ENCODE measurements around the gene MYL1.

MYL1 gene

DNA sequence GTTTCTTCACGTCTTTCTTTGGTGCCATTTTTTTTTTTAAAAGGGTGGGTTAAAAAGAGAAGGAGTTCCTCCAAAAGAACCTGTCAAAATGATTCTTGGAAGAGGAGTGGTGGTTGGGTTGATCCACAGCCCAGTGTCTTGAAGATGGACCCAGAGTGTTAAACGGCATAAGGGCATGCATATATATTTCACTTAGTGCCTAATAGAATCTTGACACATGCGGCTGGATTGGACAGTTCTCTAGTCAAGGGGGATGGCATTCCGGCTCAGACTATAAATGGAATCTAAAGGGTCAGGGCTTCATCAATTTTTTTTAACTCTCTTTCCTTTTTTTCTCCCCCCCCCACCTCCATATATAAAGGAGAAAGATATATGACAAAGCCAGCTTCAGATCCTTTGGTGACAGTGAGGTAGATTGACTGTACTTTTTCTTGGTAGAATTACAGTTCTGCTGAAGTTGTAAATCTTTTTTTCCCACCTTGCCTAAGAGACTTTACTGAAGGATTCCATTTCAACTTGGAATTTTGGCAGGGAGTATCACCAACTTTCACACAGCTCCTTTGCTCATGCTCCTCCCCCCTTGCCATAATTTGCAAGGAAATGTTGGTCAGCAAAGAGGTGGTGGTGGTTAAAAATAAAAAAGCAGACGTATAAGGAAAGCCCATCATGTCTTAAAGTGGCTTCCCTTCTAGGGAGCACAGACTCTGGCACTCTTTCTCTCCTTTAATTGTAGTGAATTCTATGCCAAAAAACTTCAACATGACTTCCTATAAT, at the start of gene MYL1:
MYL1 (minus strand) TSS at position 160 of the 774 bp plus-strand sequence; CDS start at position 28, 132 bp downstream.
- DNase-seq = no peak

GRCh38 chr2:210363876-210364275, 48.9 kb upstream of the MYL1 start:
- no peak for DNase-seq

- no peak for DNase-seq
Measured at GRCh38 chr2:210363261-210363660, 48.3 kb upstream of the MYL1 start.

DNA sequence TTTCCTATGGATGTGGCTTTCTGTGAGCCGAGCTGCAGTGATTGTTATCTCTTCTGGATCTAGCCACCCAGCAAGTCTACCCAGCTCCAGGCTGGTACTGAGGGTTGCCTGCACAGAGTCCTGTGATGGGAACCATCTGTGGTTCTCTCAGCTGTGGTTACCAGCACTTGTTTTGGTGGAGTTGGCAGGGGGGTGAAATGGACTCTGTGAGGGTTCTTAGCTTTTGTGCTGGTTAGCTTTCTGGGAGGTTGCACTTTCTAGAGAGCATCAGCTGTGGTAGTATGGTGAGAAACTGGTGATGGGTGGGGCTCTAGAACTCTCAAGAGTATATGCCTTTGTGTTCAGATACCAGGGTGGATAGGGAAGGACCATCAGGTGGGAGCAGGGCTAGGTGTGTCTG, 45.4 kb upstream of the MYL1 start:
- no peak for DNase-seq

GRCh38 chr2:210356944-210357343, 42.0 kb upstream of the MYL1 start:
- no peak for DNase-seq

DNA sequence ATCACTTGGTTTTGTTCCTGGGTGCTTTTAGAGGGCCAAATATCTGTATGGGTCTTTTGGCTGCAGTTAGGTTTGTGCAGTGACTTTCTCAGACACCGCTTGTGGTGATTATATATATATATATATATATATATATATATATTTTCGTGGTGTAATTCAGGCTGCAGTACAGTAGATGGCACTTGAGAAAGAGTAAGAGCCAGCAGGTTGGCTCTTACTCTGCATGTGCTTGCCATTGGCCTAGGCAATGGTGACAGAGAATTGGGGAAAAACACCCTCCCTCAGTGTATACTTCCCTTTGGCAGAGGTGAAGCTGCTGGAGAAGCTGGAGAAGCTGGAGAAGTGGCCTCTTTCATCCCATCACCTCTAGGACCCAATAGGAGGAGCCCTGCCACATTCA, 22.2 kb upstream of the MYL1 start:
- no peak for DNase-seq

DNA sequence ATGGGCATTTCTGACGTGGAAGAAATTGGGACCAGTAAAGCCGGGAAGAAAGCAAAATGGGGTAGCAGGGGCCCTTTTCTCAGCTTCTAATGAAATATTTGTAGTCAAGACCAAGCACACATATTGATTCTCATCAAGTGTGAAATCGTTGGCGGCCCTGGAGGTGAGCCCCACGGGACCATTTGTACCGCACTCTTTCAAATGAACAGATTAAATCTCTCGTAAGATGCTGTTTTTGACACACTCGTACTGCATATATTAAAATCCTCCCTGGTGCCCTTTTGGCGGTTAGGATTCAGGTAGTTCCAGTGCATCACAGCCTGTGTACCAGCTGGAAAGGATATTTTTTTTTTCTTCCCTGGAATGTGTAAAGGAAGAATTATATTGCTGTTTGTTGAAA, 9.9 kb upstream of the MYL1 start:
- DNase-seq = no peak

DNA sequence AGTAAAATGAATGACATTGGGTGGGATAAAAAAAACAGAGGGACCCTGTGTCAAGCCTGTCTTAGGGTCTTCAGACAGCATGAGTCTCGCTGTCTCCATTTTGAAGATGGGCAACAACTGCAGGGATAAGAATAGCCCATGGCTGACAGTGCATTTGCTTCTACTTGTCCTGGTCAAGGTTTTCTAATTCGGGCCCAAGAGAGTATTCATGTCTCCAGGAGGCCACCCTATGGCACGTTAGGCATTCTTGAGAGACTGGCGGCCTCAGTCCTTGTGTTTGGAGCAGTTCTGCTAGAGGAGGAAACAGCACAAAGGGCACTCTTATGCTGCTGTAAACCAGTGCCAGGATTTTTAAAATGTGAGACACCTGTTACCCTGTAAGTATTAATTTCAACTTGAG, 9.5 kb upstream of the MYL1 start:
- no peak for DNase-seq

DNA sequence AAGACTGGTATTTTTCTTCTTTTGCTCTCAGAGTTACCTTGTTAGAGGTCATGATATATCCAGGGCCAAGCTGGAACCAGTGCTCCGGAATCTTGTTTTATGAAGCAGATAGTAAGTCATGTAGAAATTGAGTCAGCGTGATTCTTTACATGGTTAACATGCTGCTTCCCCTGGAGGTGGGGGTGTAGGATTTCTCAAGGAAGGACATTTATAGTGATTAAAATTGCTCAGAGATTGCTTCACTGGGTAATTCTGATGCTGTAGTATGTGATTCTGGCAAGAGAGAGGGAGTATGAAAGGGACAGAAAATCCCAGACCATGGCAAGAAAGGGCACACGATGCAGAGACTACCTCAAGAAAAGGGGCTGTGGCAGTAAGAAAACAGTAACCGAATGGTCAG, 8.0 kb upstream of the MYL1 start:
- DNase-seq = no peak

- no peak for DNase-seq
Measured at GRCh38 chr2:210318891-210319290, 3.9 kb upstream of the MYL1 start.

- DNase-seq = no peak
Measured at GRCh38 chr2:210318486-210318885, 3.5 kb upstream of the MYL1 start.

DNA sequence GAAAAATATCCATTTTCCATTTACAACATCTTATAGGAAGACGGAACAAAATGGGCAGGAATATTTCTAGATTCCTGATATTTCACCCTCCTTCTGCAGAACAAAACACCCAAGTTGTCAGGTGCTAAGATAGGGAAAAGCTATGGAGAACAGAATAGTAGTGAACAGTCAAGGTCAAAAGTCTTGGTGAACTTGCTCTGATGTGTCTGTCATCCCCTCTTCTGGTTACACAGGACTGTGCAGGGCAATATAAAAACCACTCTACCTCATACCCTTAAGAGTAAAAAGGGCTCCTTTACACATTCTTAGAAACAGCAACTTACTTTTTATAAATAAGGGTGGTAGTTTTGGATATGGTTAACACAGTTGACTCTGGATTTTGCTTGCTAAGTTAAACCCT, 4.4 kb downstream of the MYL1 start:
- DNase-seq = no peak

- DNase-seq = no peak
Measured at GRCh38 chr2:210309548-210310233, 5.3 kb downstream of the MYL1 start.

- DNase-seq = no peak
Measured at GRCh38 chr2:210303498-210303897, 11.5 kb downstream of the MYL1 start.

DNA sequence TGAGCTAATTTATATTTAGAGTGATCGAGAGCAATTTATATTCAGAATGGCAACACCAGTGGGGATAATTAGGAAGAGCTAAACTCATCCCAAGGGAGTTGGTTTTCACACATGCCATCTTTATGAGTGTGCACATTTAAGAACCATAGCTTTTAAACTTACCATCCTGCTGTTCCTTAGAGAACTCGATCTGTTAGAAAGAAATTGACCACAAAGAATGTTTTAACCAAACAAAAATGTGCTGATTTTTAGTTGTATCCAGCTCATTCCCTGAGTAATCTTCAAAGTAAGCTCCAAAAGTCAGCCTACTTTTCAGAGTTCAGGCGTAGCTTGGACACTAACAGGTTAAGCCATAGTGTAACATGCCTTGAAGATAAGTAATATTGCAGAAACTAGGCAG, 12.6 kb downstream of the MYL1 start:
- no peak for DNase-seq

GRCh38 chr2:210299866-210300373, 15.1 kb downstream of the MYL1 start:
- no peak for DNase-seq

- DNase-seq = no peak
Measured at GRCh38 chr2:210288408-210288807, 26.6 kb downstream of the MYL1 start.

- DNase-seq = no peak
Measured at GRCh38 chr2:210287301-210287700, 27.7 kb downstream of the MYL1 start.

- DNase-seq = no peak
Measured at GRCh38 chr2:210286123-210286680, 28.8 kb downstream of the MYL1 start.

DNA sequence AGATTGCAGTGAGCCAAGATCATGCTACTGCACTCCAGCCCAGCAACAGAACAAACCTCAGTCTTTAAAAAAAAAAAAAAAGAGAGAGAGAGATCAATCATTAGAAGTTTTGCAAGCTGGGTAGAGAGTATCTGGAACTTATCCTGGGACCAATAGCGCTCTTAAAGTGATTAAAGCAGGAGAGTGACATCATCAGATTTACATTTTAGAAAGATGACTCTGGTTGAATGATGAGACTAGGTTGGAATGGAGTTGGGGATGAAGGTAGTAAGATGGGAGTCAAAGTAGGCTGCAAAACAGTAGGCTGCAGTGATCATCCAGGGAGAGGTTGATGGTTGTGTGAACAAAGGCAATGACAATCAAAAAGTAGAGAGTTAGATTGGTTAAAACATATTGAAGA, 37.8 kb downstream of the MYL1 start:
- no peak for DNase-seq

GRCh38 chr2:210271300-210271699, 43.7 kb downstream of the MYL1 start:
- no peak for DNase-seq

DNA sequence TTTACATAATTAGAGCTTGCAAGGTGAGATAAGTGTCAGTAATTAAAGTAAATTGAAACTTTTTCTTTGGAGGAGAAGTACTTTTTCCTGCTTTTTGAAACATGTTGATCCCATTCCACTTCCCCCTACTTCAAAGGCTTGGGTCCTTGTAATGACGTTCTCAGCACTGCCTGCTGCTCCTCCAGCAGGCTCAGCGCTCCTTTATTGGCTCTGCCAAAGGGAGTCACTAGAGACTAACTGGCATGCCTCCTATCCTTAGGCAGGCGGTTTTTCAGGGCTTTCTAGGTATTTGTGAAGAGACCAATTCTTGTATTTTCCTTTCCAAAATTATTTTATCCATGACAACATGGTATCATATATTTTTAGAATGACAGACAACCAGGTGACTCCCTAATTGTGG, 45.8 kb downstream of the MYL1 start:
- no peak for DNase-seq

- no peak for DNase-seq
Measured at GRCh38 chr2:210268281-210268680, 46.7 kb downstream of the MYL1 start.

GRCh38 chr2:210267698-210268097, 47.3 kb downstream of the MYL1 start:
- DNase-seq = no peak

Data from suppressor macrophage treated with lipopolysaccharide for 1 hour (primary cell).